HCT116 (cell line): Measurements from ENCODE around the gene AXIN2.

ENCODE experiments used
- ATF3 ChIP-seq: IDR thresholded peaks from 2 replicates; pipeline ENCODE4 v1.6.1; 2012
- CTCF ChIP-seq, 3 experiments: fragments of 200-600 bp in 1 of 3; sonication (generic) in 1 of 3; IDR thresholded peaks in 2 of 3; conservative IDR thresholded peaks in 1 of 3; 2 replicates each; pipeline ENCODE4 v1.5.1; 2012 to 2017; ENCODE audit warnings: low read depth in 2 of 3, low read length in 2 of 3, antibody characterized with exemption in 1 of 3, borderline replicate concordance in 1 of 3, control low read depth in 1 of 3, mild to moderate bottlenecking in 1 of 3, mixed read lengths in 1 of 3, mixed run types in 1 of 3, moderate library complexity in 1 of 3; ENCODE audit not compliant: insufficient read depth in 1 of 3
- EZH2 ChIP-seq: fragments of 200-600 bp; sonication (generic); IDR thresholded peaks from 2 replicates; pipeline ENCODE4 v1.6.1; 2017; ENCODE audit warnings: antibody characterized with exemption, mixed run types
- JUND ChIP-seq: IDR thresholded peaks from 2 replicates; pipeline ENCODE4 v1.6.1; 2012
- MAX ChIP-seq: IDR thresholded peaks from 2 replicates; pipeline ENCODE4 v1.6.1; 2012
- POLR2AphosphoS5 ChIP-seq: IDR thresholded peaks from 2 replicates; pipeline ENCODE4 v1.6.1; 2011; ENCODE audit warnings: mild to moderate bottlenecking, low read depth, low read length, moderate library complexity
- REST ChIP-seq: IDR thresholded peaks from 2 replicates; pipeline ENCODE4 v1.6.1; 2012; ENCODE audit warnings: low read depth
- YY1 ChIP-seq: IDR thresholded peaks from 2 replicates; pipeline ENCODE4 v1.6.1; 2011; ENCODE audit warnings: low read length, low read depth, moderate library complexity, mild to moderate bottlenecking; ENCODE audit not compliant: insufficient replicate concordance; ENCODE audit errors: extremely low read depth

GRCh38 chr17:65533056-65533745 is 28.2 kb downstream of the AXIN2 start:
- TF ChIP-seq EZH2 = no peak
- TF ChIP-seq JUND = no peak
- TF ChIP-seq YY1 = no peak
- TF ChIP-seq CTCF (IDR thresholded peaks at IDR 0.05 in 2 of 3, conservative IDR thresholded peaks at IDR 0.05 in 1 of 3; ENCODE audit: borderline replicate concordance in 1 of 3, insufficient read depth in 1 of 3, low read depth in 2 of 3, low read length in 2 of 3) = no peak
- no peak for TF ChIP-seq MAX
- no peak for TF ChIP-seq POLR2AphosphoS5
- no peak for TF ChIP-seq ATF3
- TF ChIP-seq REST = no peak
